Measurements from ENCODE around the gene PLXND1. TPM values are rescaled to one million over a fixed set of nuclear protein-coding genes. Genes with fewer than 3 reads are reported as not detected.

The PLXND1 gene
- total RNA-seq, 2 experiments from 2014 or later = 4.7 to 6.0 TPM

- H2AFZ ChIP-seq (ENCODE audit: low read length) = no peak overlapping the region
- no peaks in the 10 kb centered on the region for H4K20me1 ChIP-seq (ENCODE audit: insufficient read depth, low read length)
- intact Hi-C loops (cut with micrococcal nuclease; ENCODE audit: unreplicated experiment) = no loop called here
- CTCF ChIA-PET (ENCODE audit: unreplicated experiment) = no interaction called here
- H3K4me3 ChIP-seq (ENCODE audit: low read depth, low read length, poor library complexity, severe bottlenecking) = no peak overlapping the region
- no TSS peak for BruUV-seq (replicated peaks)
- no peaks in the 10 kb centered on the region for H3K79me2 ChIP-seq (ENCODE audit: insufficient read depth, low read depth, low read length)
- H3K27ac ChIP-seq (ENCODE audit: low read depth, low read length, poor library complexity, severe bottlenecking) = no peak overlapping the region
- peaks cover 51% of the 10 kb centered on the region for H3K4me1 ChIP-seq (ENCODE audit: insufficient read depth, low read length, poor library complexity, severe bottlenecking)
- no peak for DNase-seq (ENCODE audit: low spot score)
- no peak overlapping the region for H3K4me2 ChIP-seq (ENCODE audit: low read length)
- H3K9me3 ChIP-seq (ENCODE audit: low read length) = no peaks in the 10 kb centered on the region
- no peaks in the 10 kb centered on the region for H3K9me2 ChIP-seq (ENCODE audit: insufficient read depth, low read length)
- H3K36me3 ChIP-seq (ENCODE audit: insufficient read depth, low read length) = no peaks in the 10 kb centered on the region
- TF ChIP-seq CTCF (conservative IDR thresholded peaks at IDR 0.05; ENCODE audit: low read length) (no peak), EZH2phosphoT487 (IDR thresholded peaks at IDR 0.05; ENCODE audit: borderline replicate concordance, low read depth, low read length) (no peak)
- POLR2A ChIA-PET = interaction anchor here (0.5 kb wide), 1 partner anchor 10 kb away, joined by 3 read pairs; no protein-coding TSS in a partner anchor
Observed at GRCh38 chr3:129555616-129556357, 50.7 kb downstream of the PLXND1 start.

DNA sequence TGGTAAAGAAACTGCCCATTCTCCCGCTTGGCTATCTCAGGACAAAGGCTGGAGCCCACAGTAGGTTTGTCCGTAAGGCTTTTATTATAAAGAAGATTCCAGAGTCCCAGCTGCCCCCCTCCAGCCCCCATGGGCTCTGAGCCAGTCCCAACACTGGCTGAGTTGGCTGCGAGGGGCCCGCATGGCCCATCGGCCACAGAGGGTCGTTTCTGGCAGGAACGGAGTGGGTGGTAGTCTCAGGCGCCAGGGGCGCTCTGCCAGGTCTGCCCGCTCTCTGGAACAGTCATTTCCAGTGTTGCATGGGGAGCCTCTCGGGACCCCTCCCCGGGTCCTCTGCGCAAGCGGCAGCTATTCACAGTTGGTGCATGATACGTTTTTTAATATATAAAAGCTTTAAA is 51.3 kb downstream of the PLXND1 start:
- Histone ChIP-seq H3K9me2 (ENCODE audit: insufficient read depth, low read length) (no peaks in the 10 kb centered on the region), H3K4me1 (ENCODE audit: insufficient read depth, low read length, poor library complexity, severe bottlenecking) (peaks cover 44% of the 10 kb centered on the region), H2AFZ (ENCODE audit: low read length) (peak overlapping the region; percentile 88; the same call in 1 of the 2 replicates), H3K9me3 (ENCODE audit: low read length) (no peaks in the 10 kb centered on the region), H3K36me3 (ENCODE audit: insufficient read depth, low read length) (no peaks in the 10 kb centered on the region), H4K20me1 (ENCODE audit: insufficient read depth, low read length) (no peaks in the 10 kb centered on the region), H3K4me3 (ENCODE audit: low read depth, low read length, poor library complexity, severe bottlenecking) (no peak overlapping the region), H3K4me2 (ENCODE audit: low read length) (no peak overlapping the region), H3K79me2 (ENCODE audit: insufficient read depth, low read depth, low read length) (no peaks in the 10 kb centered on the region), H3K27ac (ENCODE audit: low read depth, low read length, poor library complexity, severe bottlenecking) (no peak overlapping the region)
- no peak for DNase-seq (ENCODE audit: low spot score)
- no TSS peak for BruUV-seq (replicated peaks)
- intact Hi-C loops (cut with micrococcal nuclease; ENCODE audit: unreplicated experiment) = no loop called here
- TF ChIP-seq CTCF (conservative IDR thresholded peaks at IDR 0.05; ENCODE audit: low read length) = no peak
- TF ChIP-seq EZH2phosphoT487 (IDR thresholded peaks at IDR 0.05; ENCODE audit: borderline replicate concordance, low read depth, low read length) = no peak
- POLR2A ChIA-PET = interaction anchor here (0.5 kb wide), 1 partner anchor 9 kb away, joined by 3 read pairs; no protein-coding TSS in a partner anchor
- CTCF ChIA-PET (ENCODE audit: unreplicated experiment) = no interaction called here
